Heart right ventricle (tissue), 16 donors: ENCODE data around the gene MEG3. TPM values are rescaled to one million over a fixed set of nuclear protein-coding genes. Genes with fewer than 3 reads are reported as not detected.

Experiments used
- ATAC-seq, 8 donors: fragments of 200-7000 bp; cut with Tn5 transposase; one replicate each; pipeline ENCODE4 v1.9.1; 2020; ENCODE audit warnings: mild to moderate bottlenecking in 8 of 8, moderate library complexity in 8 of 8, moderate number of reproducible peaks in 1 of 8
- DNase-seq, 2 donors: peaks; one replicate each; pipeline ENCODE4 v3.0.0-alpha.2; 2020
- H3K27ac ChIP-seq, 10 donors: fragments of 200-600 bp; sonication (generic) in 2 of 10; one replicate each; pipeline versions ENCODE4 v1.5.0 to v1.8.0; 2020 to 2022; ENCODE audit warnings: mild to moderate bottlenecking in 3 of 10
- H3K27me3 ChIP-seq, 7 donors: fragments of 200-600 bp; one replicate each; pipeline ENCODE4 v1.8.0; 2021 to 2022; ENCODE audit warnings: mild to moderate bottlenecking in 2 of 7
- H3K36me3 ChIP-seq, 9 donors: fragments of 200-600 bp; sonication (generic) in 1 of 9; one replicate each; pipeline versions ENCODE4 v1.5.0 to v1.8.0; 2020 to 2022; ENCODE audit warnings: mild to moderate bottlenecking in 2 of 9
- H3K4me1 ChIP-seq, 9 donors: fragments of 200-600 bp; sonication (generic) in 1 of 9; one replicate each; pipeline versions ENCODE4 v1.5.0 to v1.8.0; 2020 to 2022; ENCODE audit warnings: mild to moderate bottlenecking in 4 of 9
- H3K4me3 ChIP-seq, 10 donors: fragments of 200-600 bp; sonication (generic) in 2 of 10; one replicate each; pipeline versions ENCODE4 v1.5.0 to v1.8.0; 2020 to 2022; ENCODE audit warnings: mild to moderate bottlenecking in 7 of 10, moderate library complexity in 2 of 10
- H3K9me3 ChIP-seq, 11 donors: fragments of 200-600 bp in 10 of 11; sonication (generic) in 2 of 11; one replicate each; pipeline versions ENCODE4 v1.5.0 to v1.8.0; 2013 to 2022; ENCODE audit warnings: mild to moderate bottlenecking in 2 of 11, control low read depth in 1 of 11, moderate library complexity in 1 of 11
- CTCF ChIP-seq, 9 donors: fragments of 200-600 bp; sonication (generic) in 2 of 9; IDR thresholded peaks; one replicate each; pipeline versions ENCODE4 v1.5.0 to v1.8.0; 2021 to 2022; ENCODE audit warnings: antibody characterized with exemption in 9 of 9, mild to moderate bottlenecking in 5 of 9, moderate library complexity in 1 of 9
- WGBS, 2 donors: extraction: QIAGEN DNeasy Blood & Tissue Kit; methylation state at CpG; one replicate each; pipeline ENCODE4 v1.1.7; 2013; ENCODE audit warnings: inconsistent platforms in 1 of 2; 5-methylcytosine and 5-hydroxymethylcytosine counted together
- intact Hi-C, 10 donors: fragments of 100-400 bp; cut with DNase I; formaldehyde crosslinking; loops; one replicate each; pipeline versions ENCODE4 v1.11.1 to v1.14.2; 2022
- polyA plus RNA-seq, 2 donors: library from polyadenylated mRNA; stranded (reverse); fragments of 200-250 nt; gene quantifications; one replicate each; pipeline ENCODE4 v1.2.3, GENCODE V29; 2013
- total RNA-seq, 10 donors: library from RNA; stranded (reverse); fragmentation: NEBNext Ultra II Directional in 3 of 10; extraction: Animal tissue kit (Norgen Biotek cat#: 25700) in 3 of 10; gene quantifications; one replicate each; pipeline versions ENCODE4 v1.2.1 to v1.2.4, GENCODE V29; 2021 to 2023
- donor health status: Arrhythmogenic right ventricular cardiomyopathy.
- donor health status: ischemic (EF 13 %, LVEDD 7.1; RV severe dilation, severe dysfunction).
- donor health status: healthy with polysubstance abuse.
- donor health status: DM: no; HTN: yes; CAD: no.
- donor health status: DM: no; HTN: no; CAD: no.
- donor health status: ischemic (EF 25% LVEDD 6.9; RV normal size, moderate dysfunction).
- donor health status: ischemic (EF 25% LVEDD 5.7; RV mildly dilated, moderate dysfunction).
- donor health status: healthy.
- donor health status: DM: yes; HTN: yes; CAD: no.
- donor health status: Ischemic cardiomyopathy.
- donor health status: ischemic (EF 35%, LVEDD 5.7; RV mildly dilated, moderate dysfunction).
- donor health status: nonischemic (EF 11% LVEDD 7.7; RV severe dilation, severe dysfunction).
- donor health status: DM: yes; HTN: yes; CAD: no.
- donor health status: PGD.
- donor health status: ischemic (EF 29% LVEDD 5.4; RV normal size, mild dysfunction).
- donor health status: nonischemic (EF 23%, LVEDD 6.1; RV moderate dilation, normal function).

The MEG3 gene
- total and polyA plus RNA-seq, 12 donors = 7.7 to 122 (median 12.4) TPM

DNA sequence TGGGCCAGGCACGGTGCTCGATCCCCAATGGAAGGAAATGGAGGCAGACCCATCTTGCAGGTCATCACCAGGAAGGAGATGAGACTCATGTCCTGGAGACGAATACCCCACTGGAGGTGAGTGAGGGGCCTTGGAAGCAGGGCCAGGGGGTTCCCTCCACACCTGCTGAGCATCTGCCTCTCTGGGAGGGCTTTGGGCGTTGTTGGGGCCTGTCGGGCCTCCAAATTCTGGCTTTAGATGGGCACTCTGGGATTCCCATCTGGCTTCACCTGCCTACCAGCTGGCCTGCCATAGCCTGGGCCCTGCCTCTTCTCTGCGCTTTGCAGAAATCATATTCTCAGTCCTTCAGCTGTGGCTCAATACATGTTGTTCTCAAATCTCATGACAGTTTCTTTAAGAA lies 63.7 kb downstream of the MEG3 start:
- WGBS, 2 donors = 91 to 93% methylated on average over 6 of the region's 6 CpGs
- DNase-seq (no peak), ATAC-seq (no peak)
- Histone ChIP-seq H3K9me3 (no peaks in the 10 kb centered on the region), H3K27ac (no peak overlapping the region), H3K27me3 (peaks cover 0 to 38% (median 15%) of the 10 kb centered on the region in 7 donors), H3K4me3 (no peak overlapping the region), H3K4me1 (peaks cover 0 to 3% (median 0%) of the 10 kb centered on the region in 9 donors), H3K36me3 (no peaks in the 10 kb centered on the region)
- no peak for TF ChIP-seq CTCF (IDR thresholded peaks at IDR 0.05)
- intact Hi-C loops = no loop called here

DNA sequence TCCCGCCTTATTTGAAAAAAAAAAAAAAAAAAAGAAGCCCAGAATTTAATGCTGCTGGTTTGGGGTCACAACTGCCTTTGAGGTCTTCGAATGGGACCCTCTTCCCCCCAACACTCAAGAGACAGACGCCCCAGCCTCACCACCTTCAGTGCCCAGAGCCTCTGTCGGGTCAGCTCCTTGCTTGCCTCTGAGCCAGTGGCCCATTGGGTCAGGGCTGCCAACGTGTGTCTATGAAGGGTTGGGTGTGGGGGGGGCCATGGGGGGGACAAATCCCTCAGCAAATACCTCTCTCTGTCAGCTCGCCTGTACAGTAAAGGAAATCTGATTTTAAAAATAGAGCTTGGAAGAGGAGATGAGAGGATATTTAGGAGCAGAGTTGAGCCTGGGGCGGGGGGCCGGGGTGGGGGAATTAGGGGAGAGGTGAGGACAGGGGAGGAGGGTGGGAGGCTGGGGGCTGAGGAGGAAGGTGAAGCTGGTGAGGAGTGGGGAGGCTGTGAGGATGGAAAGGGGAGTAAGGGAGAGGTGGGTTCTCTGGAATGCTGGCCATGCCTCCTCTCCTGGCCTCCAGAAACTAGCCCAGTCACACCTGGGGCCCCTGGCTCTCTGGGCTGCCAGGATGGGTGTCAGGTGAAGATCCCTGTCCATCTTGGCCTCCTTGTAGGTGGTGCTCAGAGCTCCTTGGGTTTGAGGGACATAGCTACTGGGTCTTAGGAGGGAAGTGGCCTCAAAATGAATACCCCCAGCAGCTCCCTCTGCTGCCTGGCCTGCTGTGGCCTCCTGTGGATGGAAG lies 64.3 kb downstream of the MEG3 start:
- H3K36me3 ChIP-seq = no peaks in the 10 kb centered on the region
- ATAC-seq (no peak), DNase-seq (no peak)
- H3K27ac ChIP-seq = no peak overlapping the region
- no peak overlapping the region for H3K4me3 ChIP-seq
- intact Hi-C loops = no loop called here
- TF ChIP-seq CTCF (IDR thresholded peaks at IDR 0.05) = no peak
- H3K4me1 ChIP-seq = no peaks in the 10 kb centered on the region
- peaks cover 0 to 44% (median 17%) of the 10 kb centered on the region in 7 donors for H3K27me3 ChIP-seq
- no peaks in the 10 kb centered on the region for H3K9me3 ChIP-seq
- 84% methylated on average over 8 of the region's 8 CpGs for WGBS, 2 donors

DNA sequence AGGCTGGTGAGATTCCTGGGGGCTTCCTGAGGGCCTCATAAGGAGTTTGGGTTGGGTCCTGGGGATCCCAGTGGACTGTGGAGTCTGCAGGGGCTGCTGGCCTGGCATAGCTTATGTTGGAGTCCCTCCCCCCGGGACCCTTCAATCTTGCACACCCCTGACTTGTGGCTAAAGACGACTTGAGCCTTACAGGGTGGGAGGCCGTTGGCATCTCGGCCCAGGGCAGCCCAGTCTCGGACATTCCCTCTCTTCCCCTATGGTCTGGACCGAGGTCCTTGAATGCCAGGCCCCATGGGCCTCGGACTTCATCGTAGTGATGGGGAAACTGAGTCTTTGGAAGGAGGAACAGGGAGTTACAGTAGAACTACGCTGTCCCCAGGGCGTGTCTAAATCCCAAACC lies 65.1 kb downstream of the MEG3 start:
- no peak for ATAC-seq
- H3K4me3 ChIP-seq = no peak overlapping the region
- no peak for DNase-seq
- TF ChIP-seq CTCF (IDR thresholded peaks at IDR 0.05) = no peak
- no peaks in the 10 kb centered on the region for H3K9me3 ChIP-seq
- WGBS, 2 donors = 86 to 93% methylated on average over 10 of the region's 10 CpGs
- H3K27me3 ChIP-seq = peaks cover 0 to 52% (median 21%) of the 10 kb centered on the region in 7 donors
- intact Hi-C loops = no loop called here
- H3K36me3 ChIP-seq = no peaks in the 10 kb centered on the region
- no peak overlapping the region for H3K27ac ChIP-seq
- H3K4me1 ChIP-seq = no peaks in the 10 kb centered on the region

- ATAC-seq (no peak), DNase-seq (no peak)
- Histone ChIP-seq H3K9me3 (no peaks in the 10 kb centered on the region), H3K4me1 (no peaks in the 10 kb centered on the region), H3K36me3 (no peaks in the 10 kb centered on the region), H3K27ac (no peak overlapping the region), H3K4me3 (no peak overlapping the region), H3K27me3 (peaks cover 0 to 59% (median 28%) of the 10 kb centered on the region in 7 donors)
- TF ChIP-seq CTCF (IDR thresholded peaks at IDR 0.05) = no peak
- WGBS, 2 donors = 88 to 89% methylated on average over 13 of the region's 13 CpGs
- intact Hi-C loops = no loop called here
Observed at GRCh38 chr14:100891501-100892445, 65.9 kb downstream of the MEG3 start.
